NOMO-1 treated with DMSO at 0.1 percent for 48 hours (cell line): ENCODE measurements around the gene SLC16A10.
"Not testable (repeated sequence)": the region's sequence is repeated elsewhere in the genome, so short reads cannot be mapped to it uniquely, and the experiment has no call there.

Source experiments
- DNase-seq: peaks from one replicate; lab custom pipeline; 2025; ENCODE audit not compliant: unreplicated experiment; lab: John Stamatoyannopoulos, UW

The SLC16A10 gene

DNA sequence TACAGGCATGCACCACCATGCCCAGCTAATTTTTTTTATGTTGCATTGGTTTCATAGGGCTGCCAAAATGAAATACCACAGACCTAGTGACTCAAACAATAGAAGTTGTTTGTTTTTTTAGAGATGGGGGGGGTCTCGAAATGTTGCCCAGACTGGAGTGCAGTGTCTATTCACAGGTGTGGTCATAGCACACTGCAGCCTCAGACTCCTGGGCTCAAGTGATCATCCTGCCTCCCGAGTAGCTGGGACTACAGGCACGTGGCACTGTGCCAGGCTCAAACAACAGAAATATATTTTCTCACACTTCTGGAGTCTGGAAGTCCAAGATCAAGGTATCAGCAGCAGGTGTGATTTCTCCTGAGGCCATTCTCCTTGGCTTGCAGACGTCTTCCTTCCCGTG is 6.6 kb upstream of the SLC16A10 start:
- DNase-seq: no peak

GRCh38 chr6:111086685-111087084 is 618 bp upstream of the SLC16A10 start:
- no peak for DNase-seq

GRCh38 chr6:111087871-111088667 is 766 bp downstream of the SLC16A10 start:
- DNase-seq: peak; percentile 24

- no peak for DNase-seq
Observed at GRCh38 chr6:111088668-111089003, 1.3 kb downstream of the SLC16A10 start.

- no peak for DNase-seq
Observed at GRCh38 chr6:111090766-111091165, 3.5 kb downstream of the SLC16A10 start.

GRCh38 chr6:111091987-111092386 is 4.7 kb downstream of the SLC16A10 start:
- peak; percentile 15 for DNase-seq

- DNase-seq: not testable (repeated sequence)
Observed at GRCh38 chr6:111095488-111095887, 8.2 kb downstream of the SLC16A10 start.

DNA sequence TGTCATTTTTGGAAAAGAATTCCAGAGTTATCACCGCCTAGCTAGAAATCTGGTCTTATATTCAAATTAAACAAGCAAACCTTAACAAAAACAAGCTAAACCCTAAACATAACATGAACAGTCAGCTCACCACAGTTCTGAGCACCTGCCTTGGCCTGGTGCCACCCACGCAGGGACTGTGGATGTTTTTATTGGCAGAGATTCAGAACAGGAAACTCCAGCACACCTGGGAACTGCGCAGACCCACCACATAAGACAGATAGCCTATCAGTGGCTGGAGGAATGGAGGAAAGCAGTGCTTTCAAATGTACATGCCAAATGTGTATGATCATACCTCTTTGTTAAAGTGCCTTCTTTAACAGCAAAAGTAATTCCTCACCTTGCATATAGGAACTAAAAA is 8.9 kb downstream of the SLC16A10 start:
- no peak for DNase-seq

DNA sequence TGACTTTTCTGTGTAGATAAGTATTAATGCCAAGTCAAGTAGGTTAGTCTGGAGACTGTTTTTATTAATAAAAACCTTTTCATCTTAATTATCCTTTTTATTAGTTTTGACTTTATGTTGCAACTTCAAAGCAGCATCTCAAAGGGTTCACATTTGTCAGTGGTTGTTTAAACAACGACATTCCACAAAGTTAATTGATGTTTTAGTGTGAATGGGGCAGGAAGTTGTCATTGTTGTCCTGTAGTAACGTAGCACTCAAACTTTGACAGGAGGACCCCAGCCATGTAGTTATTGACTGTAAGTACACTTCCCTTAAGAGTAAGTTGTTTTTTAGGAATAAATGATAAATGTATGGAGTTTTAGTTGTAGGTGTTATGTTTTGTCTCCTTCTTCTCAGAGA is 11.3 kb downstream of the SLC16A10 start:
- DNase-seq: no peak

- no peak for DNase-seq
Observed at GRCh38 chr6:111101987-111102386, 14.7 kb downstream of the SLC16A10 start.

GRCh38 chr6:111105578-111105977 is 18.3 kb downstream of the SLC16A10 start:
- DNase-seq: no peak

GRCh38 chr6:111107589-111107988 is 20.3 kb downstream of the SLC16A10 start:
- no peak for DNase-seq

DNA sequence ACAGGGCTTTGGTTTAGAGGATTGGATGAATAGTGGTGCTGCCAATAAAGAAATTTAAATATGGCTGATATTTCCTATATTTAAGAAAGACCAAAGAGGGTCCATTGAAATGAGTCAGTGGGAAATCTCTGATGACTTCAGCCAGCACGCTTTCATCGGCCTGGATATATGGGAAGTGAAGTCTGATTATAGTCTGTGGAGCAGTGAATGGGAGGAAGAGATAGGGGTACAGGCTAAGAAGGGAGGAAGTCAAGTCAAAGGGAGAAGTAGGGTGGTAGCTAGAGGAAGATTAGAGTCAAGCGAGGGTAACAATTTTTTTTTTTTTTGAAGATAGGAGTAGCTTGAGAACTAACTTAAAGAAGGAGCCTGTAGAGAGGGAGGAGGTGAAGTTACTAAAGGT is 22.7 kb downstream of the SLC16A10 start:
- DNase-seq: no peak

DNA sequence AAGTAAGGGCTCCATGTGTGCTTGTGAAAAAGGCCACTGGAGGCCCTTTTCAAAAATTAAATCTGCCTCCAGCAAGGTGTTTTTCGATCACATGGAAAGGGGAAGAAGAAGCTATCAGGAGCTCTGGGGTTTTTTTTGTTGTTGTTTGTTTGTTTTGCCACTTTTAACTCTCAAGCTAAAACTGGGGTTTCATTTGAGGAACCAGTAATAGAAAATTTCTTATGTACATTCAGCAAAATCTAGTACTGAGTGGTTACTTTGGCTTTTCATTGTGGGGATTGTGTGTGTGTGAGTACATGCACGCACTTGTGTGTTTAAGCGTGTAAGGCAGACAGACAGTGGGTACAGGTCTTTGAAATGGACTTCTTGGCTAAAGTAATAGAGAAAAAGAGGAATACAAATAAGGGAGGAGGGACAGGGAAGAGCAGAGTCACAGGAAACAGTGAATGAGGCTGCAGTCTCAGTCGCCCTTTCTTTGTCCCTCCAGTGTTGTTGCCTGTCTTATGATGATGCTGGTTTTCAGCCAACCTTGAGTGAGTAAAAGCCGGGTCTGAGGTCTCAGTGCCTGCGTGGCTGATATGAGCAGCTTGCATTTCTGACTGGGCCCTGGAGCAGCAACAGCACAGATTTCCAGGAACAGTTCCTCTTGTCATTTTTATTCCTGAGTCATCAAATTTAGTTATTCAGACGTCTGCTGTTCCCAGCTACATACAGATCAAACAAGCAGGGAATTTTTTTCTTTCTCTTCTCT is 26.2 kb downstream of the SLC16A10 start:
- no peak for DNase-seq

- DNase-seq: peak; percentile 17
Observed at GRCh38 chr6:111114087-111114443, 26.8 kb downstream of the SLC16A10 start.

DNA sequence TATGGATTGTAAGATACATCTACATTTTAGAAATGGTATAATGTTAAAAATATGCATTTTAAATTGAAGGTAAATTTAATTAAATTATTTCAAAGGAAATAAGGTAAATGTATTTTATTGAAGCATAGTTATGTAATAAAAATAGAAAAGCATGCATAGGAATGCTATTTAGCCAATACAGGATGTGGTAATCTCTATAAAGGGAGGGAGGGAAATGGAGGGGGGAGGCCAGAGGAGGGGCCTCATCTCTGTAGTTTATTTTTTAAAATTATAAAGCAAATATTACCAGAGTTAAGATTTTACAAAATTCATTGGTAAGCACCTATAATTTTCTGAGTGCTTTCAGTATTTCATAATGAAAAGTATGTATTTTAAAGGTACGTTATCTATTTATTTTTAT is 27.2 kb downstream of the SLC16A10 start:
- DNase-seq: no peak

DNA sequence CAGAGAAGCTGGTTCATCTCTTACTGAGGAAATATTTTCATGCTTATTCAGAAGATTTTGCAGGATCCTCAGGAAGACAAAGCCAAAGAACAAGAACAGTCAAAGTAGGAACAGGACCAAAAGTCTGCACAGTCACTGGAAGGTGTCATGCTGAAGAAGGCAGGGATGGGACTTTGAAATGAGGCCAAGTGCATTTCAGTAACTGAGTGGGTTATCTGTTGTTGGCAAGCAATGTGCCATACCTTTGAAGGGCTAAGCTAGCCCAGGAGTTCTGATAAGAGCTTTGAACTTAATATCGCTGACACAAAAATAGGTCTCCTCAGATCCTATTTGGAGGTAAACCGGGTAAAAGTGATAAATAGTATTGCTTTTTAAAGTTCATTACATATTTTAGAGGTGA is 31.5 kb downstream of the SLC16A10 start:
- DNase-seq: no peak

DNA sequence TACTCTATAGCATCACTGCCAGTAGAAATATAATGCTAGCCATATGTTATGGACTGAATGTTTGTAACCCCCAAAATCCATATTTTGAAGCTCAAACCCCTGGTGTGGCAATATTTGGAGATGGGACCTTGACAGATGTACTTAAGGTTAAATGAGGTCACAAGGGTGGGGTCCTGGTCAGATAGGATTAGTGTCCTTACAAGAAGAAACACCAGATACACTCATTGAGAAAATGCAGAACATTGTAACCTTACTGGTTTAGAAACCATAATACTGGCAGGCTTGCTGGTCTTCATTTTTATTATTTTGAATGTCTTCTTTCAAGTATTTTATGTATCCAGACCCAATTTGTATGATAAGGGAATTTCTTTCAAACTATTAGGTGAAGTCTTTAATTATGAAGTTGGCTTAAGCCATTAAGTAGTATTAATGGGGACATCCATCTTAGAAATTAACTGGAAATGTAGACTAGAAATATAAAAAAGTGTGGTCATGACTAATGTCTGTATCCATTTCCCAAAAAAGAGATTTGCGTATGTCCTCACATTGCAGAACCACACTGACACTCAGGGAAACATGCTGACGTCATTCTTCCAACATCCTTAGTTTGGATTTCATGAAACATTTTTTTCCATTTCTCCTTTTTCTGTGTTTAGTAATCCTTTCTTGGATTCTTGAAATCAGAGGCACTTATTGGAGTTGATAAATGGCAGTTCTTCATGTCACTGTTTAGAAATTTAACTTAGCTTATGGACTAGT is 32.4 kb downstream of the SLC16A10 start:
- DNase-seq: no peak

DNA sequence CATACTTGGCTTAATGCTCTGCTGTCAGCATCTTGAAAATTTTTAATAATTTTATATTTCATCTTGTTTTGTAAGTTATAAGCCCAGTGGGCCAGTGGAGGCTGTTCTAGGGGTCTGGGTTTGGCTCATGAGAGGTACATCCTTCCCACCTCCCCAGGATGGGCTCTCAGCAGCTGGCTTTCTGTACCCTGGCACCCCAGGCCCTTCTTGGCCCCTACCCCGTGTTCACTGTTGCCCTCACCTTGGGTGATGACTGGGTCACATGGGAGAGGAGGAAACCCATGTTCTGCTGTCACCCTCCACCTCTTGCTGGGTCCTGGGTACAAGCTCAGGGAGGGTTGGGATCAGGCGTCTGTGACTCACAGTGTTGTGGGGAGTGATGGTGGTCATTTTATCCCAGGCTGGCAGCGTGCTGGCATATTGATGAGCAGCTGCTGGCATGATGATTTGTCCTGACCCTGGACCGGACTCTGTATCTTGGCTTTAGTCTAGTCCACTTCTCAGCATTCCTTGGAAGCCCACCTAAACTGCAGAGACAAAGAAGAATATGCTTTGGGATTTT is 34.6 kb downstream of the SLC16A10 start:
- DNase-seq: no peak

DNA sequence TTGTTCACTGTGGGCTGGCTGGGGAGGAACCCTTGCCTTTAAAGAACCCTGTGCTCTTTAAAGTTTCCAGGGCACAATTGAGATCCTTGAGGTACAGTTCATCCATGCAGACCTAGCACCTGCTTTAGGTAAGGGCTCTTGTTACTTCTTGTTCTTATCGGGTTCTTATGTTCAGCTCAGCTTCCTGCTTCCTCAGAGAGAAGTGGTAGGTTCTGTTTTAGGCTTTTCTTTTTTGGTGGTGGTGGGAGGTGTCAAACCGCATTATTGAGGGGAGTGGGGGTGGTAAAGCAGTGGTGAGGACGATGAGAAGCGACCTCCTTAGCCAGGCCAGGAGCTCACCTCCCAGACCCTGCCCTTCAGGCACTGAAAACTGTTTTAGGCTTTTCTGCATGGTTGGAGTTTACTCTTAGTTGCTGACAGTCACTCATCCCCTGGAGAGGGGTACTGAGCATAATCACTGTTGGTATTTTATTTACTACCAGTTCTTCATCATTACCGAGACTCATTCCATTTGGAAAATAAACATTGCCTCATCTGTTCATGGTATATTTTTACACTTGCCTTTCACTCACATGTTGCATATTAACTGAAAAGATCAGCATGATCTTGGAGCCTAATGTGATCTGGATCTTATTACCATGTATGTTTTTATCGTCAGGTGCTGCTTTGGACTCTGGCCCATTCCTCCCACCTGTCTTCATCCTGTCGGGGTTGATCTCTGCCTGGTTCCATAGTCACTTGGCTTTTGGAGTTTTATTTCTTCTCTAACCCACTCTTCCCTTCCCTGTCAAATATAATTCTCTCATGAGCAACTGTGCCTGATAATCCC is 35.4 kb downstream of the SLC16A10 start:
- DNase-seq: no peak

- no peak for DNase-seq
Observed at GRCh38 chr6:111124406-111124805, 37.1 kb downstream of the SLC16A10 start.
